HepG2 (cell line): ENCODE data around the gene LOXL3. TPM values are rescaled to one million over a fixed set of nuclear protein-coding genes. Genes with fewer than 3 reads are reported as not detected.
A peak's percentile ranks its signal among the peaks of the same experiment; 100 is the strongest.

ENCODE experiments used
- DNMT1 ChIP-seq: sonication (generic); formaldehyde crosslinking; IDR thresholded peaks from 2 replicates; pipeline ENCODE4 v1.5.1; 2020; ENCODE audit warnings: mild to moderate bottlenecking, missing genetic modification reagents
- DR1 ChIP-seq: sonication (generic); formaldehyde crosslinking; IDR thresholded peaks from 2 replicates; pipeline ENCODE4 v1.8.0; 2021; ENCODE audit warnings: mild to moderate bottlenecking, missing genetic modification reagents, inconsistent platforms
- FIP1L1 ChIP-seq: fragments of 200-400 bp; formaldehyde crosslinking; IDR thresholded peaks from 2 replicates; pipeline ENCODE4 v1.6.1; 2018; ENCODE audit warnings: low read depth, mild to moderate bottlenecking, low read length, moderate library complexity, borderline replicate concordance; ENCODE audit not compliant: insufficient read depth
- FOXO1 ChIP-seq: sonication (generic); formaldehyde crosslinking; IDR thresholded peaks from 2 replicates; pipeline ENCODE4 v1.4.0; 2020; ENCODE audit warnings: missing genetic modification reagents
- HMG20B ChIP-seq: conservative IDR thresholded peaks from 2 replicates; pipeline ENCODE4 v1.6.1; 2016; ENCODE audit warnings: missing genetic modification reagents, missing compliant biosample characterization
- KDM5A ChIP-seq: fragments of 200-600 bp; sonication (generic); IDR thresholded peaks from 2 replicates; pipeline ENCODE4 v1.7.0; 2018; ENCODE audit warnings: antibody characterized with exemption, mild to moderate bottlenecking, low read length, borderline replicate concordance
- MAFF ChIP-seq: IDR thresholded peaks from 2 replicates; pipeline ENCODE4 v1.6.1; 2011; ENCODE audit warnings: low read depth, low read length, improper control_type of control experiment
- MXD4 ChIP-seq: IDR thresholded peaks from 2 replicates; pipeline ENCODE4 v1.6.1; 2016; ENCODE audit warnings: mild to moderate bottlenecking, missing biosample characterization, missing genetic modification reagents
- PAF1 ChIP-seq: IDR thresholded peaks from 2 replicates; pipeline ENCODE4 v1.6.1; 2016; ENCODE audit warnings: missing genetic modification reagents, missing compliant biosample characterization
- PHF5A ChIP-seq: IDR thresholded peaks from one replicate; pipeline ENCODE4 v1.6.1; 2018; ENCODE audit warnings: low read depth, missing genetic modification reagents; ENCODE audit not compliant: unreplicated experiment
- POGZ ChIP-seq: sonication (generic); formaldehyde crosslinking; IDR thresholded peaks from 2 replicates; pipeline ENCODE4 v1.4.0; 2020; ENCODE audit warnings: mild to moderate bottlenecking, missing genetic modification reagents
- RBAK ChIP-seq: sonication (generic); formaldehyde crosslinking; IDR thresholded peaks from 2 replicates; pipeline ENCODE4 v1.5.1; 2020; ENCODE audit warnings: mild to moderate bottlenecking, missing genetic modification reagents
- SAFB2 ChIP-seq: sonication (generic); formaldehyde crosslinking; IDR thresholded peaks from 2 replicates; pipeline ENCODE4 v1.5.1; 2020; ENCODE audit warnings: missing genetic modification reagents, low read depth, mild to moderate bottlenecking, borderline replicate concordance
- SIX1 ChIP-seq: sonication (generic); formaldehyde crosslinking; IDR thresholded peaks from 2 replicates; pipeline ENCODE4 v1.4.0; 2020; ENCODE audit warnings: missing genetic modification reagents, borderline replicate concordance
- SRSF9 ChIP-seq: fragments of 200-400 bp; formaldehyde crosslinking; IDR thresholded peaks from 2 replicates; pipeline ENCODE4 v1.6.1; 2018; ENCODE audit warnings: borderline replicate concordance, mild to moderate bottlenecking, low read depth, low read length; ENCODE audit not compliant: insufficient read depth, poor library complexity, severe bottlenecking
- ZMAT3 ChIP-seq: sonication (generic); formaldehyde crosslinking; conservative IDR thresholded peaks from 2 replicates; pipeline ENCODE4 v1.7.0; 2021; ENCODE audit warnings: missing genetic modification reagents
- ZNF20 ChIP-seq: sonication (generic); formaldehyde crosslinking; IDR thresholded peaks from 2 replicates; pipeline ENCODE4 v1.4.0; 2020; ENCODE audit warnings: mild to moderate bottlenecking, moderate library complexity, missing genetic modification reagents
- ZNF205 ChIP-seq: IDR thresholded peaks from 2 replicates; pipeline ENCODE4 v1.6.1; 2018; ENCODE audit warnings: missing biosample characterization, missing genetic modification reagents
- ZNF558 ChIP-seq: sonication (generic); formaldehyde crosslinking; IDR thresholded peaks from 2 replicates; pipeline ENCODE4 v1.9.0; 2022; ENCODE audit warnings: mild to moderate bottlenecking, missing genetic modification reagents, borderline replicate concordance
- ZNF577 ChIP-seq: sonication (generic); formaldehyde crosslinking; IDR thresholded peaks from 2 replicates; pipeline ENCODE4 v1.4.0; 2020; ENCODE audit warnings: mild to moderate bottlenecking, low read depth, missing genetic modification reagents, borderline replicate concordance
- ZNF746 ChIP-seq: sonication (generic); formaldehyde crosslinking; IDR thresholded peaks from 2 replicates; pipeline ENCODE4 v1.8.0; 2022; ENCODE audit warnings: mild to moderate bottlenecking, missing genetic modification reagents
- polyA plus RNA-seq, 8 experiments: library from polyadenylated mRNA; depleted of rRNA in 3 of 8; stranded (reverse) in 7 of 8; unstranded in 1 of 8; fragments of >200 nt; fragmentation: Illumina TruSeq in 4 of 8; extraction: Trizol in 4 of 8; gene quantifications; 2 replicates each; pipeline versions ENCODE4 v1.2.1 to v1.2.3, GENCODE V29; 2011 to 2016; ENCODE audit warnings: low read depth in 4 of 8, missing spikeins in 1 of 8, mixed read lengths in 1 of 8; ENCODE audit not compliant: insufficient read depth in 1 of 8
- total RNA-seq, 5 experiments: library from RNA; depleted of rRNA; stranded (reverse); fragments of >200 nt; fragmentation: Illumina TruSeq; extraction: Trizol; gene quantifications; 2 replicates each; pipeline ENCODE4 v1.2.3, GENCODE V29; 2016; ENCODE audit warnings: low read depth in 1 of 5
- TF ChIP-seq, protein P1 (sequence below): sonication (generic); formaldehyde crosslinking; conservative IDR thresholded peaks from 2 replicates; pipeline ENCODE4 v1.4.0; 2020; ENCODE audit warnings: mild to moderate bottlenecking, missing genetic modification reagents, moderate library complexity
- TF ChIP-seq, protein P2 (sequence below): sonication (generic); formaldehyde crosslinking; IDR thresholded peaks from 2 replicates; pipeline ENCODE4 v1.5.0; 2020; ENCODE audit warnings: missing genetic modification reagents

Gene LOXL3
- total and polyA plus RNA-seq, 2 of the 13 experiments (the other 11 are each of a cell fraction or from before 2014, with no cell fraction given) = 0.55 to 6.5 TPM

DNA sequence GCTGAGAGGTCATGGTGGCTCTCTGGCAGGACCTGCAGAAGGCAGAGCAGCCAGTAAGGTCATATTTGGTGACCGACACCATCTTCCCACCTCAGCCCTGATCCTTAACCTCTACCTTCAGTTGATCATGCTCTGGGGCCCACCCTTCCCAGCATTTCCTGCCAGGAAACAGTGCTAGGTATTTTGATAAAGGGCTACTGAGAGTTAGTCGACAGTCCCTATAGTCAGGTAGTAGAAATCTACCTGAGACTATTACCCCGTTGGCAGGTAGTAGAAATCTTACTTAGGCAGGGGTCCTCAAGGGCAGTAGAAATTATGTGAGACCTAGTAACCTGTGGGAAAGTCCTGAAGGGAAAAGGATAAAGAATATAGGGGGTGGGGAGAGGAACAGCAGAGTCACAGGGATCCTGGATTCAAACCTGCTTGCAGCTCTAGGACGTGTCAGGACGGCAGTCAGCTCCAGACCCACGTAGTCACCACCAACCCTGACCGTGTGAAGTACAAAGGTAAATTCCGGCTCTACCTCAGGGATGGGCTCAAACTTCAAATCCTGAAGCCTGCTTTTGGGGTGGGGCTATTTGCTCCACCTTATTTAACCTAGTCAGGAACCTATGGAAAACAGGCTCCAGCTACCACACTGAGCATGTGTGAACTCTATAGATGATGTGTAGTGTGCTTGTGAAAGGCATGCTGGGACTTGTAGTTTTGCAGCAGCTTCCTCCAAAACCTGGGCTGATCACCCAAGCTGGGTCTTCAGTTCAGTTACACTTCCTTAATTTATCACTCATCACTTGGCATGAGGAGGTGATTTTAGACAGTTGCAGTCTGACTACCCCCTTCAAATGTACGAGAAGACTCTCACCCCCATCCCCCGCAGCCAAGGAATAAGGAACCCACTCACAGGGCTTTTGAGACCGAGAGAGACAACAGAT lies 27.8 kb downstream of the LOXL3 start, which contains the start of gene DQX1 (continued):
- TF ChIP-seq ZNF20 (CRISPR knock-in tag) (no peak), ZNF205 (0 out of 2 replicates have a peak, but pooled peaks have one; percentile 40), SAFB2 (CRISPR knock-in tag) (no peak), PHF5A (CRISPR knock-in tag) (peak; percentile 46), SRSF9 (no peak), MXD4 (CRISPR knock-in tag) (peak; percentile 68), MAFF (0 out of 2 replicates have a peak, but pooled peaks have one; percentile 14), HMG20B (0 out of 2 replicates have a peak, but pooled peaks have one; percentile 10), SIX1 (CRISPR knock-in tag) (0 out of 2 replicates have a peak, but pooled peaks have one; percentile 16), KDM5A (no peak; the same call in 1 of the 2 replicates), DR1 (CRISPR knock-in tag) (peak; percentile 37; the same call in 1 of the 2 replicates), ZNF577 (CRISPR knock-in tag) (no peak), ZNF558 (CRISPR knock-in tag) (no peak), ZNF746 (no peak), PAF1 (CRISPR knock-in tag) (0 out of 2 replicates have a peak, but pooled peaks have one; percentile 73), POGZ (0 out of 2 replicates have a peak, but pooled peaks have one; percentile 17), FIP1L1 (no peak), ZMAT3 (CRISPR knock-in tag) (peak; percentile 76; the same call in 1 of the 2 replicates), RBAK (CRISPR knock-in tag) (no peak), DNMT1 (CRISPR knock-in tag) (no peak), FOXO1 (peak; percentile 61; the same call in 1 of the 2 replicates)
- TF ChIP-seq, protein P1, sequence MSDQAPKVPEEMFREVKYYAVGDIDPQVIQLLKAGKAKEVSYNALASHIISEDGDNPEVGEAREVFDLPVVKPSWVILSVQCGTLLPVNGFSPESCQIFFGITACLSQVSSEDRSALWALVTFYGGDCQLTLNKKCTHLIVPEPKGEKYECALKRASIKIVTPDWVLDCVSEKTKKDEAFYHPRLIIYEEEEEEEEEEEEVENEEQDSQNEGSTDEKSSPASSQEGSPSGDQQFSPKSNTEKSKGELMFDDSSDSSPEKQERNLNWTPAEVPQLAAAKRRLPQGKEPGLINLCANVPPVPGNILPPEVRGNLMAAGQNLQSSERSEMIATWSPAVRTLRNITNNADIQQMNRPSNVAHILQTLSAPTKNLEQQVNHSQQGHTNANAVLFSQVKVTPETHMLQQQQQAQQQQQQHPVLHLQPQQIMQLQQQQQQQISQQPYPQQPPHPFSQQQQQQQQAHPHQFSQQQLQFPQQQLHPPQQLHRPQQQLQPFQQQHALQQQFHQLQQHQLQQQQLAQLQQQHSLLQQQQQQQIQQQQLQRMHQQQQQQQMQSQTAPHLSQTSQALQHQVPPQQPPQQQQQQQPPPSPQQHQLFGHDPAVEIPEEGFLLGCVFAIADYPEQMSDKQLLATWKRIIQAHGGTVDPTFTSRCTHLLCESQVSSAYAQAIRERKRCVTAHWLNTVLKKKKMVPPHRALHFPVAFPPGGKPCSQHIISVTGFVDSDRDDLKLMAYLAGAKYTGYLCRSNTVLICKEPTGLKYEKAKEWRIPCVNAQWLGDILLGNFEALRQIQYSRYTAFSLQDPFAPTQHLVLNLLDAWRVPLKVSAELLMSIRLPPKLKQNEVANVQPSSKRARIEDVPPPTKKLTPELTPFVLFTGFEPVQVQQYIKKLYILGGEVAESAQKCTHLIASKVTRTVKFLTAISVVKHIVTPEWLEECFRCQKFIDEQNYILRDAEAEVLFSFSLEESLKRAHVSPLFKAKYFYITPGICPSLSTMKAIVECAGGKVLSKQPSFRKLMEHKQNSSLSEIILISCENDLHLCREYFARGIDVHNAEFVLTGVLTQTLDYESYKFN (CRISPR knock-in tag) = peak; percentile 76
- TF ChIP-seq, protein P2, sequence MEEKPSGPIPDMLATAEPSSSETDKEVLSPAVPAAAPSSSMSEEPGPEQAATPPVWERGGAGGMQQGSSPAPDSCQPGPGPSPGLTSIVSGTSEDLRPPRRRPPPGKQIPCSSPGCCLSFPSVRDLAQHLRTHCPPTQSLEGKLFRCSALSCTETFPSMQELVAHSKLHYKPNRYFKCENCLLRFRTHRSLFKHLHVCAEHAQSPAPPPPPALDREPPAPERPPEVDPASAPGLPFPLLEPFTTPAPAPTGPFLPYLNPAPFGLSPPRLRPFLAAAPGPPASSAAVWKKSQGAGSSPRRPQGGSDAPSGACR (CRISPR knock-in tag) = peak; percentile 80
